ENCODE measurements around the gene CFAP299.
"Not testable (repeated sequence)": the region's sequence is repeated elsewhere in the genome, so short reads cannot be mapped to it uniquely, and the experiment has no call there.

The CFAP299 gene

DNA sequence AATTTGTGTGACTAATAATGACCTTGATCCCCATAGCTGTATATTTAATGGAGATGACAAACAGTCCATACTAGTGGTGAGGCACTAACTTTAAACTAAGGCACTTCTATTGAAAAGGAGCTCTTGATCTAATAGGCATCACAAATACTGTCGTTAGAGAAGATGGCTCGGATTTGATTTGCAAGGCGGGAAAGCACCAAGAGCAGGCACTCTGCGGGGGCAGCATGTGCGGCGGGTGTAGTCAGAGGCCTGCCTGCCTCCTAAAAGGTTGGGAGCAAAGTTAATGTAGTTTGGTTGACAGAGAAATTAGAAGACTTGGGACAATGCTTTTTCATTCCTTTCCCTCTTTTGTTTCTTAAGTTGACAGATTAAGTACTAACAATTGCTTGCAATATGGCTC lies 278.8 kb downstream of the CFAP299 start:
- no peak for DNase-seq

DNA sequence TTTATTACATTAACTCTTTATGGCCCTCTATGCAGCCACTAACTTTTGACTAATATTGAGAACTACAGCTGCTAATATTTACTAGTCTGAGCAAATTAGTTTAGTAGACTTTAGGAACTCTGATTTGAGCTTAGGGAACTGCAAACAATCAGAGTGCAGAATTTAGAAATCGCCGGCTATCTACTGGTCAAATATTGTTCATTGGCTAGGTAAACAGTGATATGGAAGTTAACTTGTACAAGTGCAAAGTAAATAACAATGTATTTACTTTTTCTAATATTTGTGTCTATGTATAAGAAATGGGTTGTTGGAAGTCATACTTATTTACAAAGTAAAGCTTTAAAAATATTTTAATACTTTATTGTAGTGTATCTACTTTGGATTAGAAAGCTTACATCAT lies 279.6 kb downstream of the CFAP299 start:
- no peak for DNase-seq

DNA sequence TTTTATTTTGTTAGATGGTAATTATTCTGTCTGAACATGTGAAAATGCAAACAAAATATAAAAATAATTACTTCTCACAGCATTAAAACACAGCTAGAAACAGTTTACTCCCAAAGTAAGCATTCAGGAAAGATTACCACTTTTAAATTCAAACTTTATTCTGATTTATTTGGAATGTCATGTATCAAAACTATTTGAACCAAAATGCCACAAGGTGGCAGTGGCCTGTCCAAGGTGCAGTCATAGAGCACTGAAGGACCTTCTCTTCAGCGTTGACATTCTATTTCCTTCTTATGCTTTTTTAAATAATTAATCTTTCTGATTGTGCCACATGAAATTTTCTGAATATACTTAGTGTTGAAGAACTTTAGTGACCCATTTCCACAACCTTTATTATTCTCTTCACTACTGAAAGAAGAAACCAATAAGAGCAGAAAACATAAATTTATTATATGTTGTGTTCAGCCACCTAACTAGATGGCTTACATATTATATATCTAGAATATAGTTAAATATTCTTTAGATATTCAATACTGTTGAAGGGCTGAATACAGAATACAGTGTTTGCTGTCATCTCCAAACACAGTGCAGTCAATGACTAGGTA lies 283.6 kb downstream of the CFAP299 start:
- DNase-seq, result no peak

DNA sequence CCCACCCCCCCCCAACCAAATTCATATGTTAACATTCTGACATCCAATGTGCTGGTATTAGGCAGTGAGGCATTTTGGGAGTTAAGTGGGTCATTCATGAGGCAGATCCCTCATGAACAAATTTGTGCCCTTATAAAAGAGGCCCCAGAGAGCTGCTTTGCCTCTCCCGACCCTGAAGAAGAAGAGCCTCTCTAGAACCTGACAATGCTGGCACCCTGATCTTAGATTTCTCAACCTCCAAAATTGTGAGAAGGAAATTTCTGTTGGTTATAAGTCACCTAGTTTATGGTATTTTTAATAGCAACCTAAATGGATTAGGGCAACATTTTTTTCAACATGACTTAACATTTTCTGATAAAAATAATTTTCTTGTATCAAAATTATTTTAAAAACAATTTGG lies 296.3 kb downstream of the CFAP299 start:
- DNase-seq, result no peak

DNA sequence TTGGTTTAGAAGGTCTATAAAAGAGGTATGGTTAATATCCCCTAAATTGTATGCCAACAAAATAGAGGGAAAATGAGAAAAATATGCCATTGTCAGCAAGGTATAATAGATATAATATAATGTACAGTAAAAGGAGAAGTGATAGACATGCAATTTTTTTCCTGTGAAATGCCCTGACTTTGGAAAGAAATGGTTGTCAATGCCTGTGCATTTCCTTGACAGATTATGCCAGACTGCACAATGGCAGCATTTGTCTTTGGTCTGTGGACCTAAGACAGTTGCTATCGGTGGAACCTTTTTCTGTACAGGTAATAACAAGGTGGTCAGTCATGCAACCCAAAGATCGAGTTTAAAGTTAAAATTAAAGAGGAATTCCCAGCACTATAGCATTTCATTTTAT lies 301.7 kb downstream of the CFAP299 start:
- DNase-seq, result no peak

DNA sequence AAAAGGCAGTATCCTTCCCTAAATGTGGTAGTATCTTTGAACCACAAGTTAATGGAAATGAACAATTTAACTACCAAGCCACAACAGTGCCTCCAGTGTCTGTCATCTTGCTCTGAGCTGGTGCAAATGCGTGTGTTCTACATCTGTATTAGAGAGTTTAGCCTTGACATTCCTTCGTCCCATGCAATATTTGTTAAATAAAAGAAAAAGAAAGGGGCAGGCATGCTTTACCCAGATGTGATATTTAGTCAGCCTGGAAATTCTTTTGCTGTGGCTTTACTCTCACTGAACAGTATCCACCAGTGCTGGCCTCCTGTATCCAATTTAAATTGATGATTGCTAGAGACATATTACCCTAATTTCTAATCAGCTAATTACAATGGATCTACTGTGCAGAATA lies 310.5 kb downstream of the CFAP299 start:
- no peak for DNase-seq

DNA sequence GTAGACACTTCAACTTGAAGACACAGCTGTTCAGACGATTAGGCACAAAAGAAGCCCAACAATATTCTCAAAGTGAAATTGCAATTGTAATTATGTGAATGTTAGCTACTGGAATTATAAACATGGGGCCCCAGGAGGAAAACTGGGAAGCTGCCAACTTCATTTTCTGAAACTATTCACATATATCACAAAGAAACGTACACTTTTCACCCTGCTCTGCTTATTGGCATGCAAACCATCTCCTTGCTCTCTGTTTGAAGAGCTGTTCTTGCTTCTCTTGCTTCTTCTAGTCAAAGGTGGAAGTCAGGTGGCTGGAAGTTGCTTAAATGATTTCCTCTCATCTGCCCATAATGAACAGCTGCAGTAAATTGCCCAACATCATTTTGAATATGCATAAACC lies 320.1 kb downstream of the CFAP299 start:
- no peak for DNase-seq

DNA sequence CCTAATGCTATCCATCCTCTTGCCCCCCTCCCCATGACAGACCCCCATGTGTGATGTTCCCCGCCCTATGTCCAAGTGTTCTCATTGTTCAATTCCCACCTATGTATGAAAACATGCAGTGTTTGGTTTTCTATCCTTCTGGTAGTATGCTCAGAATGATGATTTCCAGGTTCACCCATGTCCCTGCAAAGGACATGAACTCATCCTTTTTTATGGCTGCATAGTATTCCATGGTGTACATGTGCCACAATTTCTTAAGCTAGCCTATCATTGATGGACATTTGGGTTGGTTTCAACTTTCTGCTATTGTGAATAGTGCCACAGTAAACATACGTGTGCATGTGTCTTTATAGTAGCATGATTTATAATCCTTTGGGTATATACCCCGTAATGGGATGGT lies 334.6 kb downstream of the CFAP299 start:
- not testable (repeated sequence) for DNase-seq

DNA sequence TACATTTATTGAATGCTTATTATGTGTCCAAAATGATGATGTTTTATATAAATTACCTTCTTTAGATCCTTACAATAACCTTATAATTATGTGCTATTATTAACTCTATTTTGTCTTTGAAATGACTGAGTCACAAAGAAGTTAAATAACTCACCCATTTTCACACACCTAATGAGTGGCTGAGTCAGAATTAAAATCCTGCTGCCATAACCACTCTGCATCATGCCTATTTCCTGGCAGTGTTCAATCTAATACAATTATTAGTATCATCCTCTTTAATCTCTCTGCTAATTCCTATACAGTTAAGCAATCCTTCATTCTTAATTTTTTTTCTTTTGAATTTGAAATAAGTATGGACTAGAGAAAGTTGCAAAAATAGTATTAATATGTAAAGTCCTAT lies 342.9 kb downstream of the CFAP299 start:
- DNase-seq, result no peak

DNA sequence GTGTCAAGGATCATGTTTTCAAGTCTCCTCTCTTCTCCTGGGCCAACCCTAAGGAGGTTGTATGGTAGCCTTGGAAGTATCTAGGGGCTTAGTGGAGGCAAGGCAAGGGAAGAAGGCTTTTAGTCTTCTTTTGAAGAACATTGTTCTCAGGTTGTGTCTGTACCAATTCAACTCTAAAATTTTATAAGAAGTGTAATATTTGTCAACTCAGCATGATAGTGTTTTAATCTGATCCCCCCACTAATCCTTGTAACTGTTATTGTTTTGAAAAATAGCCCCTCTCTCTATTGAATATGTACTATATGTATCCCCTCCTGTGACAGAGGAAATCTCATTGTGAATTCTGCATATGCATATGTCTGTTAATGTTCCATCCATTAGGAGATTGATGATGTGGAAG lies 345.4 kb downstream of the CFAP299 start:
- no peak for DNase-seq

DNA sequence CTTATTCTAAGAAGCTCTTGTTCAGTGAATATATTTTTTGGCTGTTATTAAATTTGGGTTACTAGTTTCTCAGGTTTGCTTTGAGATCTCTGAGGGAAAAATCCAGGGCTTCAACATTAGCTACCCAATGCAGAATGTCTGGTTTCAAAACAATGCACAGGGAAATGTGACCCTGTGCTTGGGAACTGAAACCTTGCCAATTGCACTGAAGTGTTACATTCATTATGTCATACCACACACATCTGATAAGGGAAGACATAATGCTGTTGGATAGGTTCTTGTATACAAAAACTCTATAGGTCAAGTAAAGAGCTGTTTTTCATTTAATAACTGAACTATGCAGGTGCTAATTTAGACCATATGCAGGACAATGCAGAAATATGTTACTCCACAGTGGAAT lies 349.7 kb downstream of the CFAP299 start:
- DNase-seq, result no peak

DNA sequence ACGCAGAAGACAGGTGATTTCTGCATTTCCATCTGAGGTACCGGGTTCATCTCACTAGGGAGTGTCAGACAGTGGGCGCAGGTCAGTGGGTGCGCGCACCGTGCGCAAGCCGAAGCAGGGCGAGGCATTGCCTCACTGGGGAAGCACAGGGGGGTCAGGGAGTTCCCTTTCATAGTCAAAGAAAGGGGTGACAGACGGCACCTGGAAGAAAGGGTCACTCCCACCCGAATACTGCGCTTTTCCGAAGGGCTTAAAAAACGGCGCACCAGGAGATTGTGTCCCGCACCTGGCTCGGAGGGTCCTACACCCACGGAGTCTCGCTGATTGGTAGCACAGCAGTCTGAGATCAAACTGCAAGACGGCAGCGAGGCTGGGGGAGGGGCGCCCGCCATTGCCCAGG lies 352.2 kb downstream of the CFAP299 start:
- DNase-seq, result not testable (repeated sequence)

DNA sequence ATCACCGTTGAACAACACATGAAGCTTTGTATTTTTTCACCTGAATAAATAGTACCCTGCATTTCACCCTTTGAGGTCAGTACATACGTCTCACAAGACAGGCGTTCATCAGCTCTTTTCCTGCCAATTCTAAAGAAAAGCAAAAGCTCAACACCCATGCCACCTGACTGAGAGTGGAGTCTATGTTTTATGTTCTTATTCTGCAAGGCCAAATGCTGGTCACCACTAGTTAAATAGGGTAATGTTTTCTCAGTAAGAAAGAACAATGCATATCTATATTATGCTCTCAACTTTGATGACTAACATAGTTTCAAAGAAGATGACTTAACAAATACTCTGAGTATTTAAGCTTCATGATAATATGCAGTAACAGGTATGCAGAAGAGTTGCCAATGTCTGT lies 358.6 kb downstream of the CFAP299 start:
- DNase-seq, result no peak

DNA sequence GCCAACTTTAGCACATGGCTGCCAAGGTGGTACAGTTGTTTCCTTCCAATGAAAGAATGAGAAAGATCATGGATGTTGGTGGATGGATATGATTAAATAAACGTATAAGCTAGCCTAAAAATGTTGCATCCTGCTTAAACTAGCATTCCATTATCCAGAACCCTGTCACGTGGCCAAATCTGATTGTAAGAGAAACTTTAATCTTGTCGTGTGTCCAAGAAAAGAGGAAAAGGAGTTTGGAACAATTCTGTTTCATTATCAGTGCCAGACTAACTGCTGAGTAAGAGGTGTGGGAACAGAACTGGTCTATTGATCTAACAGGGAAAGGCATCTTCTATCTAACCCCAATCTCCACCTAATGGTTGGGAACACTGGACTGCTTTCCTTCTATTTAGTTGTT lies 369.8 kb downstream of the CFAP299 start:
- DNase-seq, result no peak

DNA sequence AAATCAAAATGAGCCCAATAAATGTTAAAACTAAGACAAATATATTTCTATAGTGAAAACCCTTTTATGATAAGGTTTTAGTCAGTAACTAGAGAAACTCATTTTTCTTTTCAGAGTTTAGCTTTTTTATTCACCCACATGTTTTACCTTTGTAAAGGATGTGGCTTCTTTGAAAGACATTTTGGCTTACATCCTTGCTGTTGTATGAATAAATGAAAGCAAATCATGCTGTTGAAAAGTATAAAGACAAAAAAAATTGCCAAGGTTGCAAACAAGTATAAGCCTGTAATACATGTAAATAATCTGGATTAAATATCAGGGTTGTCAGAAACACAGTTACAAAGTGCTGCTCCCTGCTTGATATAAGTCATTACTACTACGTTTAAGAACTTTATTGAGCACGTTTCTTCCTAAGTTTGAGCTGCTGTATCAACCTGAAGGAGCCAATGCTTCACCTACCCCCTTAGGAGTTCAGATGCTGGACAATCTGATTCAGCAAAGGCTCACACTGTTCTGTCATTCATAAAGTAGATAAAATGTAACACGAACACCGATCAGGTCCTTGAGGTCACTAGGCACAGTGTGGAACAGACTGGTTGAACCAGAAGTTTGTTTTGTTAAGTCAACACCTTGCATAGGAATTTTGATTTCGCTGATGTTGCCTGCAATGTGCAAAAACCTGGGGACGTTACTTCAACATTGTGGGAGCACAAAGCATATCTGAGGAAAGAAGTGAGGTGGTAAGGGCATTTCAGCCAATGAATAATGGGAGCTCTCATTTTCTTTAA lies 373.7 kb downstream of the CFAP299 start:
- no peak for DNase-seq

DNA sequence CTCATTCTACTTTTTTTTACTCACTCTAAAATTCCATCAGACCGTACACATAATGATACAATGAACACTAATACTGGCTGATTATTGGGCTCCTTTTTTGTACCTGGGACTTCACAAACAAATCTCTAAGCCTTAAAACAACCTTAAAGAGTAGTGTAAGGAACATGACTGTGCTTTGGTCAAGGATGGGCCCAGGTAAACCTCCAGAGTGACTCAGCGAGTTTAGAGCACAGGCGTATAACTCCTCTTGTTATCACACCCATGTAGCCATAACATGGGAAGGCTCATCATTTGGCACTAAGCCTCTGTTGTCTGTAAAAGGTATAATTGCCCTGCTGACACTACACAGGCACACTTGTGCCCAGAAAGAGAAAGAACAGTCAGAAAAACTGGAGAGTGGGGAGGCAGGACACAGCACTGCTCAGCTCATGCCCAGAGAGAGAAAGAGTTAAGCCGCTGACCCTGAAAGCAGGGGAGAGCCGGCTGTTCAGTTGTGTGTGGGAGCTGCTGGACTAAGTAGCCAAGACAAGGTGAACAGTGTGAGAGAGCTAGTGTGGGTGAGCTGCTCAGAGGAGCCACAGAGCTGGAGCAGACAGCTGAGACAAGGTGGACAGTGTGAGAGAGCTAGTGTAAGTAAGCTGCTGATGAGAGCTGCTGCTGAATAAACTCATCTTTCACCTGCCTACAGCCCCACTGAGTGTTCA lies 375.4 kb downstream of the CFAP299 start:
- no peak for DNase-seq

DNA sequence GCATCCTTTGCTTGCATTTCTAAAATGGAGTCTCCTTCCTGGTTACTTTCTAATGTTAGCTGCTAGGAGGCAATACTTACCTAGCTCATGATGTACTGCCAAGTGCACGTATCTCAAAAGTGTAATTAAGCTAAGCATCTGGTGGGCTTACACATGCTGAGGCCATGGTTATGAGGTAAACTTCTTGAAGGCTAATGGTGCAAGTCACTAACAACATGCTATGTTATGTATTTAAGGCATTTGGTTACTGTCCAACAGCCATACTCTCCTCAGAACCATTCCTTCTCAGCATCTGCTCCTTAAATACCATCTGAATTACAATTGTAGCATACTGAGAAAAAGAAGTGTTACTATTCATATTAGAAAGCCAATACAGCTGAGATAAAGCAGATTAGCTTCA lies 376.4 kb downstream of the CFAP299 start:
- DNase-seq, result no peak

DNA sequence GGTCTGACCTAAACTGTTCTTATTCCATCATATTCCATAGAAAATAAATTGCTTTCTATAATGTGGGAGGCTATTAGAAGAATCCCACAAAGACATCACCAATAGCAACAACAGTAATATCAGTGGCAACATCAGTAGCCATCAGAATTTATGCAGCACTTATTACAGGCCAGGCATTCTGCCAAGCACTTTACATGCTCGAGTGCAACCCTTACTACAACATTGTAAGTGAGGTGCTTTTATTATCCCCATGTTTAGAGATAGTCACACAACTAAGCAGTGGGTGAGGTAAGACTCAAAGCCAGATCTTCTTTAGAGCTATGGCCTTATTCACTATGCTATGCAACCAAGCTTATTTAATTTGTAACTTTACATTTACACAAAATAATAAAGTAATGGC lies 377.9 kb downstream of the CFAP299 start:
- no peak for DNase-seq

DNA sequence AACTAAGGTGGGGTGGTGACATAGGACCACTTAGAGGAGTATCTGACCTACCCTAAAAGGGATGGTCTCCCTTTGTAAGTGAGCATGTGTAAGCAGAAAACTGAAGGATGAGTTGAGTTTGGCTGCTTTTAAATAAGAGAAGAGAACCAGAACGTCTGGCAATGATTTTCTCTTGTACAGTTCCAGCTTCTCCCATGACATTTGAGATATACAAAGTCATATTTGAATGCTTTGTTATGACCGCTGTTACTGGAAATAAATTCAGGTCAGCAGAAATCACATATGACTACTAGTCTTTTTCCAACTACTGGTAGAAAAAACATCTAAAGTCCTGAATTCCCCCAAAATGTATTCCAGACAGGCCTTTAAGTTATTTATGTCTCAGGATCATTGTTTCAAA lies 381.7 kb downstream of the CFAP299 start:
- no peak for DNase-seq

DNA sequence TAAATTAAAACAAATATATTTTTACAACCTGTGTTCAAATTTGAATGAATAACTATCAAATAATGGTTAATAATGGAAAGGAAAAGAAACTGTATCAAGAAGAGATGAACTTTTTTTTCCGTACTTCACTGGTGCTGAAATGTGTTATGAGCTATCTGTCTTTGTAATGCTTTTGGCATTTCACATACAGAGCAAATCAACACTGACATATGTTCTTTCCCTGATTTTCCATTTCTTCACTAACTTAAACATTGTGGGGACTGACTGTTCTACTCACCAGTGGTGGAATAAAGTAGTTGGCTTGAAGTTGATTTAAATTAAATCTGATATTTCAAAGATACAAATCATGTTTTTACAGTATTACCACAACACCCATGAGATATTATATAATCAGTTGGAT lies 390.9 kb downstream of the CFAP299 start:
- no peak for DNase-seq

DNA sequence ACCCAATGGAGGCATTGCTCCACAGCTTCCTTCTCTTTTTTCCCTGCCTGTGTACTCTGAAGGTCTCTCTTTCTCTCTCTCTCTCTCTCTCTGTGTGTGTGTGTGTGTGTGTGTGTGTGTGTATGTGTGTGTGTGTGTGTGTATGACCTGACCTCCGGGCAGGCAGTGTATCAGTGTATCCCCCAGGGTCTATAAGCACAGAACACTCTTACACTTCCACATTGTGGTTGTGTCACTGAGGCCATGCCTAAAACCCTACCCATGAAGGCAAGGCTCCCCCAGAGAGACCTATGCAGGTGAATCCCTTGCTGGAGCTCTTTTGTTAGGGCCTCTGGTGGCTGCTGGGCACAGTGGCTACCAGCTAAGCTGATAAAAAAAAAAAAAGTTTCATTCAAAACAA lies 394.6 kb downstream of the CFAP299 start:
- no peak for DNase-seq

DNA sequence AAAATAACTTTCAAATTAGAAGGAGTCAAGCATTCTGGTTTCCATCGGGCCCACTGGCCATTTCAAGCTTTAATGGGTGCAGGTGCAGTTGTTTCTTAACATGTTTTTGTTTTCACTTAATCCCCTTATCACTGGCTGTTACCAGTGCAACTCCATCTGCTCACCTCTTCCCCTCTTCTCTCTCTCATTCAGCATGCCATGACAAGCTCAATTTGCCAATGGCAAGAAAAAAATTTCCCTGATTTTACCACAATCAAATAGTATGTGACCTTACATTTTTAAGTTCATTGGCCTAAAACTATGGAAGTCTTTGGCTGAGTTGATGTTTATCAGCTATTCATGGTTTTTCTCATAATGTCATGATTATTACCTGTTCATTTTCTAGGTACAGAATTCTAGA lies 395.9 kb downstream of the CFAP299 start:
- no peak for DNase-seq

DNA sequence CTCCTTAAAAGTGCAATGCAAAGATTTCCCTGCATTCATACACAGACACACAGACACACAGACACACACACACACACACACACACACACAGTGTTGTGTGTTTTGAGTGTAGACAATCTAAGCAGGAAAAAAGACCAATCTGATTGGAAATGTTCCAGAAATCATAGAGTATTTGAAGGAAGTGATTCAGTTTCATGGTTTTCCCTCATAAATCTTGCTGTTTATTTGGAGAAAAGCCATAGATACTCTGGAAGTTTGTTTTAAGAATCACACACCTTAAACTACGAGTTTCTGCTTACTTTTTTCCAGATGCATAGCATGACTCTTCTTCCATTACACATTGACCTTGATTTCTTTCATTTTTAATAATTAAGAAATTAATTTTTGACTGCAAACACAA lies 396.5 kb downstream of the CFAP299 start:
- DNase-seq, result no peak

DNA sequence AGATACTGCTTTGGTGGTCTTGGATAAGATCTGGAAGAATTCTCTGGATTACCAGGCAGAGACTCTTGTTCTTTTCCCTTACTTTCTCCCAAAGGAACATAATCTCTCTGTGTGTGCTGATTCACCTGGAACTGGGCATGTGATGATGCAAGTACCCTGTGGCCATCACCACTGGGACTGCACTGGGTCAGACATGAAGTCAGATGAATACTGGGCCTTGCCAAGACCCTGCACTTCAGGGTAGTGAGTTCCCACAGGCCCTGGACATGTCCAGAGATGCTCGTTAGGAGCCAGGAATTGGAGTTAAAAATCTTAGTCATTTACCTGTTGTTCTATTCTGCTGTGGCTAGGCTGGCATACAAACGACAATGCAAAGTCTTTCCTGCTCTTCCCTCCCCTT lies 404.8 kb downstream of the CFAP299 start:
- no peak for DNase-seq
